Measurements from ENCODE around the gene ALK.

The ALK gene

DNA sequence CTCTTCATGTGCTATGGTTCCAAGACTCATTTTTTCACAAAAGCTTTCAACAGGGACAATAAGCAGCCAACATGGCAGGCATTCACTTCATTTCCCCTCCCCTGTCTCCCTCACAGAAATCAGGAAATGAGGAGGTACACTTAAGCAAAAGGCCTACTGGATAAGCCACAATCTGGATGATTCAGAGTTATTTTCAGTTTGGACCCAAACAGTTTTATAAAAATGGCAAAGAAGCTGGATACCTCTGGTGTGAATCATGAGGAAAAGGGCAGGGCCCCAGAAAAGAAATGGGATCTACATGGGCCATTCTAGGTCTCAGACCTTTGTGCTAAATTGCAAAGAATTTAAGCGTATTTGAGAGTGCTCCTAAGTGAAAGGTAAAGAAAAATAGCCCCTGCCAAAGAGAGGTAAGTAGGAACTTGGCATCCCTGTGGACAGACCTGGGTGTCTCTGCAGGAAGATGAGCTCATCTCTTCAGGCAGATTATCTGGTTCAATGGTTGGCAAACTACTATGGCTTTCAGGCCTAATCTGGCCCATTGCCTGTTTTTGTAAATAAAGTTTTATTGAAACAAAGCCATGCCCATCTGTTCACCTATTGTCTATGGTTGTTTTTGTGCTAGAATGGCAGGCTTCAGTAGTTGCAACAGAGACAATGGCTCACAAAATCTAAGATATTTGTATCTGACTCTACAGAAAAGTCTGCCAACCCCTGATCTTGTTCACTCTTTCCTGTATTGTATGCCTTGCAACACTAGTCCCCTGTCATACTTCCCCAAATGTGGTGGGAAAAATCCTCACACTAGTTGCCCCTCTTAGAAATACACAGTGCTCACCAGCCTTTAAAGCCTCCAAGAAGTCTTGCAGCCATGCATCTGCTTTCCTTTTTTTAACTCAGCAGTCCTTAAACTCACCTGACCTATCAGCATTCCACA, 315.0 kb downstream of the ALK start:
- DNase-seq, result no peak

- no peak for DNase-seq
These were observed 318.0 kb downstream of the ALK start for GRCh38 chr2:29603341-29603740.

DNA sequence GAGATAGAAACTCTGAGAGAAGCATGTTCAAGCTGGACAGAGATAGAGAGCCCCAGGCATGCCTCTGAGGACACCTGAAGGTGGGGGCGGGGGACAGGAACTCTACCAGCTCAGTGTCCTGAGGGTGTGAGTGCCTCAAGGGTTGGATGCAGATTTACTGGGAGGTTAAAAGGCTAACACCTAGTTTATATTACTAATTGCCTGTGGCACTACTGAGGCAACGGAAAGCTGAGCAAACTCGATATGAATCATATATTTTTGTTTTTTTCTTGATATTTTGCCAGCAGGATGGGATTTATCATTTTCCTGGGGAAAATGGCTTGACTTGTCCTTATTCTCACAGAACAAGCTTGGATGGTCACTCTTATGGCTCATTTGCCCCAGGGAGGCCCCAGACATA, 319.5 kb downstream of the ALK start:
- no peak for DNase-seq

DNA sequence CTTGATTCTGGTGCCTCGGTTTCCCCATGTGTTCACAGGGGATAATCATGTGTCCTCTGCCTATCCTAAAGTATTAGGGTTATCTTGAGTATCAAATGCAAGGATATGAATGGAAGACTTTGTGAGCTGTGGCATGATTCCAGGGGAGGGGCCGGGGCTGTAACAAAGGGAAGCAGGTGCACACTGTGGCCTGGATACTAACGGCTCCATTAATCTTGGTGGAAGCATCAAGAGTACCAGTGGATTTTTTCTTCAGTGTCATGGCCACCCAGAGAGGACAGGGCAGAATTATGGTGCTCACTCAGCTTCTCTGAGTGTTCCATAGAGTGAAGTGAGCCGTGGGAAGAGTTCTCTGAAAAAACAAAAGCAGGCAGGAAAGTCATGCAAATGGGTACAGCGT, 320.1 kb downstream of the ALK start:
- no peak for DNase-seq

GRCh38 chr2:29599946-29600345, 321.4 kb downstream of the ALK start:
- DNase-seq, result no peak

DNA sequence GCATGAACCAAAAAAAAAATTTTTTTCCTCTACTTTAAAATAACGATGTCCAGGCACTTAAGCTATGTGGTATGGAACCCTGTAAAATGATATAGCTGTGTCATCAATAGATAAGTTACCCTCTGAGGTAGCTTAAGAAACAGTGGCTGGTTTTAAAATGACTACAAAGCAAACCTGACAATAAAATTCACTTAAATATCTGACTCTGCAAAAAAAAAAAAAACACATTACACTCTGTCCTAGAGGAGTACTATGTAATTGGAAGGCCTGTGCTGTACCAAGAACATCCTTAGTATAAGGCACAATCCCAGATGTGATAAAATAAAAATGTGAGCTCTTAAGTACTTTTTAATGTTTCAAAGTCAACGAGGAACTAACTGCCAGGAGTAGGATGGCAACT, 322.4 kb downstream of the ALK start:
- DNase-seq, result no peak

- no peak for DNase-seq
These were observed 324.4 kb downstream of the ALK start for GRCh38 chr2:29597035-29597434.

GRCh38 chr2:29596584-29596983, 324.8 kb downstream of the ALK start:
- no peak for DNase-seq

- DNase-seq, result no peak
These were observed 329.8 kb downstream of the ALK start for GRCh38 chr2:29591600-29591999.

- DNase-seq, result no peak
These were observed 331.2 kb downstream of the ALK start for GRCh38 chr2:29590211-29590610.

DNA sequence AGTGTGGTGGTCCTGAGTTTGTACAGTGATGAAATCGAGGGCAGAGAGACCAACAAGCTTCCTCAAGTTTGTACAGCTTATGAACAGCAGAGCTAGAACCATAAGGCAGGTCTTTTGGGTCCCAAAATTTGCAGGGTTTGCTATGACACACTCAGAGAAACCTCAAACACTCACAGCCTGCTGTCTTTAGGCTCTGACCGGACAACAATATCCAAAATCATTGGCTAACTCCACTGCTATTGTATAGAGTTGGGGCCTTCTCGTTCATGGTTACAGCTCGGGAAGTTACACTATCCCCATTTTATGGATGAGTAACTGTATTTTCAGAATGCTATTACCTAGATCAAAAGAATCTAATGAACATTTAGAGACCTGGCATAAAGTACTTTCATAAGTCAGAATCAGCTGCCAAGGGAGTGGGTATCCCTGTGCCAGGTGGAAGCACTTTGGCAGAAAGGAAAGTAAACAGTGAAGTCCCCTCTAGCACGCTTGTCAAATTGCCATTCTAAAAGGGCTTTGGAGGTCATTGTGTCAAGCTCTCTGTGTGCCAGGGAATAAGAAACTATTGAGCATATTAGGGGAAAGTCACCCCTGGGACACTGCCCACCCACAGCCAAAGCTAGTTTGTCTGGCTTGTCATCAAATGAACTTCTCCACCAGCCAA, 331.8 kb downstream of the ALK start:
- no peak for DNase-seq

DNA sequence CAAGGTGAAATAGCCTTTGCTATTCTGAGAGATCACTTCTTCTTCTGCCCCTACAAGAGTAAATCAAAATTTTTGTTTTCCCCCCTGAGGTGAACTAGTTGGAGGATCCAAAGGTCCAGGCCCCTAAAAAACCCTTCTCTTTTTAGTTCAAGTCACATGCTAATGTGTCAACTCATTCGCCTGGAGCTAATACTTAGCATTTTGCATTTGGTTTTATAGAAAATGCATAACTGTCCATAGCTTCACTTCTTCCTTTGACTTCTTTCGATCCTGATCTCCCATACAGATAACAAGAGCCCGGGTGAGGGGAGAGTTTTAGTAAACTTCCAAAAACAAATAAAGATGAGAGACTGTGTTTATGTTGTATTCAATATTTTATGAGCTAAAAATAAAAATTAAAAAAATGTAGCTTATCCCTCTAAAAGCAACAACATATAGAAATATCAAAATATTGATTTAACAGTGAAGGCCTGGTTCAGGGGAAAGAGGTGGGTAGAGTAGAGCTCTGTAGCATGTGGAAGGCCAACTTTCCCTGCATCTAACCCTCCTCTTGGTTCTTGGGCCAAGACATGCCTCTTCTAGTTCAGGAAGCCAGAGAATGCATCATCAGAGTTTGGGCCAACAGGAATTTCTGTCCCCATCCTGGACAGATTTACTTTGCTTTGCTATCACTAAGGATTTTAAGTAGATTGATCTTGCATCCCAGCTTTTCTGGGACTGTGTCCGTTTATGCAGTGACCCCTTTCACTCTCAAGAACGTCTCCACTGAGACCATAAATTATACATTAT, 333.8 kb downstream of the ALK start:
- DNase-seq, result no peak

- DNase-seq, result no peak
These were observed 334.5 kb downstream of the ALK start for GRCh38 chr2:29586919-29587318.

DNA sequence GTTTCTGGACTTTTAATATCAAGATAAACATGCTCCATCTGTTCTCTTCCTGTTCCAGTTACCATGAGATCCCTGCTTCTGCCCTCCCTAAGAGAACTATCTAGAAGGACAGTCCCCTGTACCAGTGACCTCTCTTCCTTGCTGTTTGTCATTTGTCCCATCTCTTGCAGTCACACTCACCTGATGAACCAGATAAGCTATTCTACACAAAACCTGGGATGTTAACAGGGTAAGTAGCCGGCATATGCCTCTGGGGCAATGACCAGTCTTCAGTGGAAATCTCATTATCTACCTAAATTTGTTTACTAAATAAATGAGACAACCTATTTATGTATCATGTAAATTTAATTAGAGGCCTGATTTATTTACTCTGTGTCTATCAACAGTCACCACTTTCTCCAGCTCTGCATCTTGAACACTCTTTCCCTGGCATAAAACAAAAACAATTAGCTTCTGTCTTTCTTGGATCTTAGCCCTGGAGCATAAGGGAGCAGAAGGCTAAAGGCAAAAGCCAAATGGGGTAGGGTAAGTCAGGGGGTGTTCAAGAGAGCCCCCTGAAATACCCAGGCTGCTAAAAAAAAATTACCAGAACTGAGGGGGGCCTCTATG, 337.7 kb downstream of the ALK start:
- no peak for DNase-seq

DNA sequence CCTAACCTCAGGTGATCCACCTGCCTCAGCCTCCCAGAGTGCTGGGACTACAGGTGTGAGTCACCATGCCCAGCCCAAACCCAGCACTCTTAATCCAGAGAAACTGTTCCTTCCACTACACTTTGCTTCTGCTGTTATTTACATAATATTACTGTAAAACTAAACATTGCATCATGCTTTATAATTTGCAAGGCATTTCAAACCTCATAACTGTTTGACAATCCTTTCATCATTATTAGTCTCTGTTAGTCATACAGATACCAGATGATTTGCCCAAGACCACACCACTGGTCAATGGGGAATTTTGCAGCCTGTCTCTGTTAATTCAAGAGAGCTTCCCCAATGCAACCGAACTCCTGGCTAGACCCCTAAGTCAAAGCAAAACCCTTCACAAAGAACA, 338.3 kb downstream of the ALK start:
- DNase-seq, result no peak

- DNase-seq, result no peak
These were observed 339.3 kb downstream of the ALK start for GRCh38 chr2:29582062-29582461.

DNA sequence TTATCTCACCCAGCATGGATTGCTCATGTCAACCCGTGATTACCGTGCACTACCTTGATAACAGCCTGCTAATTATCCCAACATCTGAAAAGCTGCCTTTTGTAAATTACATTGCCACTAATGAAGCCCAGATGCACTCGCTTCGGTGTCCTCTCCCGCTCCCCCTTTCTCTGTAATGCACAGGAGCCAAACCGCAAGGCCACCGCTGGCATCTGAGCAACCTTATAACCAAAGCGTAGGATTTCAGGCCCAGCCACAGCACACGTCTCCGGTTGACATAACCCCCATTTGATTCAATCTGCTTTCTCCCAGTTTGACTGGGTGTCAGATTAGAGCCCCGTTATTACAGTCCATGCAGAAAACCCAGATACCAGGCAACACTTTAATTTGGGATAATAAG, 341.2 kb downstream of the ALK start:
- no peak for DNase-seq

GRCh38 chr2:29579495-29580169, 341.8 kb downstream of the ALK start:
- no peak for DNase-seq

GRCh38 chr2:29578084-29578598, 343.2 kb downstream of the ALK start:
- no peak for DNase-seq

DNA sequence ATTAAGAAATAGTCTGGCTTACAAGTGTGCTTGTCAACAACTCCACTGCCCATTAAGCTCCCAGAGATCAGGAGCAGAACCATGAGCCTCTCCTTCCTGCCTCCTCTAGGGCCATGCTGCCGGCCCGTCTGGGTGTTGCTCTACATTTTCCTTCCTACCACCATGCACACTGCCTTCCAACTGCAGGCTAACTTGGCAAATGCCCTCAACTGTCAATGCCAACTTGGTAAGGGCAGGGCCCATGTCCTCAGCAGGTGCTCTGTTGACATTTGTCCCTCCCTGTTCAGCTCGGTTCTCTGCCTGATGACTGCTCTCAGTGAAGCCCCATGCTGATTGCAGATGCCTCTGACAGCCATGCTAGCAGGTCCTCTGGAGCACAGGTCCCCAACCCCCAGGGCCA, 345.2 kb downstream of the ALK start:
- no peak for DNase-seq

- DNase-seq, result no peak
These were observed 346.0 kb downstream of the ALK start for GRCh38 chr2:29575370-29575890.

GRCh38 chr2:29573612-29574011, 347.8 kb downstream of the ALK start:
- no peak for DNase-seq

Data from activated CD4-positive, CD25-positive, alpha-beta regulatory T cell treated with anti-CD3 and anti-CD28 coated beads, Interleukin-2, amount 50 U/mL, for 72 hours (primary cell).